AG08395 (cell line): ENCODE measurements around the gene NLGN1.

Experiments
- DNase-seq: peaks from one replicate; pipeline ENCODE4 v3.0.0; 2012; ENCODE audit warnings: mixed read lengths, low spot score

NLGN1 gene

GRCh38 chr3:173912126-173912525 lies 514.6 kb downstream of the NLGN1 start:
- peak; percentile 10 for DNase-seq

GRCh38 chr3:173913397-173913796 lies 515.9 kb downstream of the NLGN1 start:
- DNase-seq: peak; percentile 40

GRCh38 chr3:173913974-173914421 lies 516.5 kb downstream of the NLGN1 start:
- DNase-seq: no peak

GRCh38 chr3:173916799-173917198 lies 519.3 kb downstream of the NLGN1 start:
- no peak for DNase-seq

GRCh38 chr3:173920386-173920785 lies 522.8 kb downstream of the NLGN1 start:
- DNase-seq: no peak

GRCh38 chr3:173921732-173922131 lies 524.2 kb downstream of the NLGN1 start:
- no peak for DNase-seq

GRCh38 chr3:173923204-173923603 lies 525.7 kb downstream of the NLGN1 start:
- no peak for DNase-seq

- DNase-seq: no peak
Measured at GRCh38 chr3:173930251-173930650, 532.7 kb downstream of the NLGN1 start.

- peak; percentile 71 for DNase-seq
Measured at GRCh38 chr3:173932624-173933023, 535.1 kb downstream of the NLGN1 start.

GRCh38 chr3:173933113-173933512 lies 535.6 kb downstream of the NLGN1 start:
- no peak for DNase-seq

- DNase-seq: no peak
Measured at GRCh38 chr3:173936316-173936715, 538.8 kb downstream of the NLGN1 start.

- DNase-seq: peak; percentile 43
Measured at GRCh38 chr3:173938159-173938558, 540.6 kb downstream of the NLGN1 start.

- no peak for DNase-seq
Measured at GRCh38 chr3:173938616-173939015, 541.1 kb downstream of the NLGN1 start.

- no peak for DNase-seq
Measured at GRCh38 chr3:173939331-173939730, 541.8 kb downstream of the NLGN1 start.

GRCh38 chr3:173943264-173943663 lies 545.7 kb downstream of the NLGN1 start:
- no peak for DNase-seq

GRCh38 chr3:173945170-173945569 lies 547.6 kb downstream of the NLGN1 start:
- DNase-seq: no peak

- no peak for DNase-seq
Measured at GRCh38 chr3:173945806-173946205, 548.3 kb downstream of the NLGN1 start.

- DNase-seq: no peak
Measured at GRCh38 chr3:173954647-173955046, 557.1 kb downstream of the NLGN1 start.

- no peak for DNase-seq
Measured at GRCh38 chr3:173957646-173958045, 560.1 kb downstream of the NLGN1 start.

GRCh38 chr3:173958805-173959204 lies 561.3 kb downstream of the NLGN1 start:
- DNase-seq: no peak

- DNase-seq: no peak
Measured at GRCh38 chr3:173970281-173970680, 572.7 kb downstream of the NLGN1 start.

GRCh38 chr3:173976281-173976680 lies 578.7 kb downstream of the NLGN1 start:
- DNase-seq: no peak

- DNase-seq: peak; percentile 62
Measured at GRCh38 chr3:173977747-173978146, 580.2 kb downstream of the NLGN1 start.

GRCh38 chr3:173983343-173983742 lies 585.8 kb downstream of the NLGN1 start:
- peak; percentile 49 for DNase-seq

GRCh38 chr3:173986861-173987410 lies 589.4 kb downstream of the NLGN1 start:
- DNase-seq: no peak
